K562 (cell line): Measurements from ENCODE around the gene FBXO46. TPM values are rescaled to one million over a fixed set of nuclear protein-coding genes. Genes with fewer than 3 reads are reported as not detected.

Experiments used
- BRD9 ChIP-seq: fragments of 450-650 bp; IDR thresholded peaks from 2 replicates; pipeline ENCODE4 v1.6.1; 2018; ENCODE audit warnings: low read depth; ENCODE audit not compliant: partially characterized antibody
- CC2D1A ChIP-seq: fragments of 450-650 bp; IDR thresholded peaks from 2 replicates; pipeline ENCODE4 v1.6.1; 2017; ENCODE audit warnings: mild to moderate bottlenecking
- CHD1 ChIP-seq: fragments of 200-600 bp; sonication (generic); IDR thresholded peaks from one replicate; pipeline ENCODE4 v1.6.1; 2012; ENCODE audit warnings: mild to moderate bottlenecking, moderate library complexity, low read length, inconsistent platforms
- ELF4 ChIP-seq: fragments of 450-650 bp; formaldehyde crosslinking; IDR thresholded peaks from 2 replicates; pipeline ENCODE4 v1.4.0; 2022; ENCODE audit warnings: missing genetic modification characterization
- GABPB1 ChIP-seq: sonication (generic); formaldehyde crosslinking; IDR thresholded peaks from 2 replicates; pipeline ENCODE4 v1.8.0; 2022; ENCODE audit warnings: mild to moderate bottlenecking, missing genetic modification reagents
- IRF2 ChIP-seq: sonication (generic); formaldehyde crosslinking; IDR thresholded peaks from 2 replicates; pipeline ENCODE4 v1.8.1; 2022; ENCODE audit warnings: mild to moderate bottlenecking, missing genetic modification reagents
- MITF ChIP-seq: IDR thresholded peaks from 2 replicates; pipeline ENCODE4 v1.6.1; 2014; ENCODE audit warnings: antibody characterized with exemption
- POLR2G ChIP-seq: fragments of 200-400 bp; formaldehyde crosslinking; IDR thresholded peaks from 2 replicates; pipeline ENCODE4 v1.6.1; 2017; ENCODE audit warnings: low read depth, mild to moderate bottlenecking, antibody characterized with exemption, low read length, moderate library complexity
- POLR3G ChIP-seq: IDR thresholded peaks from 2 replicates; pipeline ENCODE4 v1.6.1; 2011; ENCODE audit not compliant: insufficient read length, insufficient replicate concordance; ENCODE audit errors: extremely low read depth
- RUNX1 ChIP-seq: sonication (generic); IDR thresholded peaks from 2 replicates; pipeline ENCODE4 v1.6.1; 2016; ENCODE audit warnings: antibody characterized with exemption, low read depth
- SUPT5H ChIP-seq: fragments of 450-650 bp; IDR thresholded peaks from 2 replicates; pipeline ENCODE4 v1.6.1; 2016
- ZFX ChIP-seq: sonication (generic); formaldehyde crosslinking; IDR thresholded peaks from 2 replicates; pipeline ENCODE4 v1.8.0; 2022; ENCODE audit warnings: mild to moderate bottlenecking, missing genetic modification reagents, moderate library complexity
- ZMIZ1 ChIP-seq, 2 experiments: fragments of 150-350 bp in 1 of 2; IDR thresholded peaks; 2 replicates each; pipeline ENCODE4 v1.6.1; 2012 to 2016; ENCODE audit warnings: low read depth in 2 of 2, low read length in 2 of 2, mild to moderate bottlenecking in 1 of 2, moderate library complexity in 1 of 2
- ZNF184 ChIP-seq: sonication (generic); formaldehyde crosslinking; IDR thresholded peaks from 2 replicates; pipeline ENCODE4 v1.5.0; 2020; ENCODE audit warnings: missing genetic modification reagents
- ZNF398 ChIP-seq: fragments of 250-450 bp; sonication (Bioruptor Pico); IDR thresholded peaks from 2 replicates; pipeline ENCODE4 v1.8.0; 2021; ENCODE audit warnings: moderate library complexity, mild to moderate bottlenecking, inconsistent platforms
- ZNF764 ChIP-seq: fragments of 250-450 bp; sonication (Bioruptor Pico); IDR thresholded peaks from 2 replicates; pipeline ENCODE4 v1.4.0; 2020; ENCODE audit warnings: low read depth, mild to moderate bottlenecking, moderate library complexity
- polyA plus RNA-seq, 8 experiments: library from polyadenylated mRNA; depleted of rRNA in 4 of 8; stranded (reverse) in 5 of 8; unstranded in 3 of 8; fragments of >200 nt; fragmentation: Nextera tagmentation in 2 of 8; fragmentation: Illumina TruSeq in 1 of 8; extraction: Ambion mirVana in 2 of 8; extraction: Trizol in 1 of 8; gene quantifications; 2 replicates each; pipeline versions ENCODE4 v1.2.1 to v1.2.3, GENCODE V29; 2011 to 2014; ENCODE audit warnings: inconsistent platforms in 1 of 8, missing spikeins in 1 of 8
- total RNA-seq, 7 experiments: library from RNA; depleted of rRNA in 6 of 7; stranded (reverse); fragments of >200 nt in 6 of 7; fragmentation: Illumina TruSeq in 2 of 7; extraction: Trizol in 2 of 7; gene quantifications; 2 replicates each; pipeline versions ENCODE4 v1.2.1 to v1.2.3, GENCODE V29; 2011 to 2021; ENCODE audit warnings: low replicate concordance in 1 of 7

The FBXO46 gene
- total and polyA plus RNA-seq, 9 of the 15 experiments (the other 6 are each of a cell fraction or from before 2014, with no cell fraction given) = 1.5 to 36.1 (median 7.3) TPM

GRCh38 chr19:45770192-45771101, 39.8 kb upstream of the FBXO46 start (continued):
- peak in 1 of 2 experiments; percentile 48; a peak in 1 of 4 replicates for TF ChIP-seq ZMIZ1 (IDR thresholded peaks at IDR 0.05; ENCODE audit: low read depth in 2 of 2, low read length in 2 of 2)
- TF ChIP-seq ZNF398 (CRISPR knock-in tag) = no peak
- peak; percentile 73 for TF ChIP-seq ZFX (CRISPR knock-in tag)
- TF ChIP-seq GABPB1 (CRISPR knock-in tag) = peak; percentile 80
- peak; percentile 37; the same call in 1 of the 2 replicates for TF ChIP-seq ELF4 (CRISPR knock-in tag)
- TF ChIP-seq SUPT5H = peak; percentile 73
- TF ChIP-seq ZNF184 (CRISPR knock-in tag) = no peak
- no peak for TF ChIP-seq POLR3G
- peak; percentile 57; the same call in 1 of the 2 replicates for TF ChIP-seq IRF2 (CRISPR knock-in tag)
- TF ChIP-seq ZNF764 (CRISPR knock-in tag) = 0 out of 2 replicates have a peak, but pooled peaks have one; percentile 60
- TF ChIP-seq BRD9 = no peak
- peak; percentile 76 for TF ChIP-seq CHD1
- peak; percentile 6; the same call in 1 of the 2 replicates for TF ChIP-seq MITF
- no peak for TF ChIP-seq RUNX1
- TF ChIP-seq CC2D1A = 0 out of 2 replicates have a peak, but pooled peaks have one; percentile 6
- TF ChIP-seq POLR2G = peak; percentile 88
